IMR-90 (cell line): ENCODE data around the gene NKAIN2. TPM values are rescaled to one million over a fixed set of nuclear protein-coding genes. Genes with fewer than 3 reads are reported as not detected.

ENCODE experiments used
- ATAC-seq: fragments of 200-7000 bp; cut with Tn5 transposase; 2 replicates; pipeline ENCODE4 v1.9.1; 2020; ENCODE audit warnings: low read depth, mild to moderate bottlenecking, moderate library complexity
- BruUV-seq: library from RNA; stranded (reverse); fragments of 400-500 nt; replicated peaks from 2 replicates; lab custom pipeline; 2021; lab: Mats Ljungman, UMichigan
- CTCF ChIA-PET: fragments of 300-600 bp; formaldehyde crosslinking; extraction: SDS; loops from one replicate; lab custom pipeline; 2021; ENCODE audit warnings: antibody characterized with exemption; lab: Yijun Ruan, JAX
- POLR2A ChIA-PET: fragments of 300-600 bp; sonication (Branson Sonifier 250); formaldehyde crosslinking; loops from one replicate; lab custom pipeline; 2022; ENCODE audit warnings: antibody characterized with exemption; ENCODE audit not compliant: unreplicated experiment; lab: Charles Lee
- DNase-seq: peaks from one replicate; pipeline ENCODE4 v3.0.0; 2013
- H2AFZ ChIP-seq: replicated peaks from 2 replicates; pipeline ENCODE3; 2013; ENCODE audit warnings: low read length, mild to moderate bottlenecking; ENCODE audit not compliant: poor library complexity
- H2AK5ac ChIP-seq: 2 replicates; pipeline ENCODE4 v1.6.1; 2013; ENCODE audit warnings: low read depth, low read length, inconsistent platforms
- H2AK9ac ChIP-seq: replicated peaks from 2 replicates; pipeline ENCODE3; 2013; ENCODE audit warnings: mild to moderate bottlenecking, low read depth, low read length, moderate library complexity; ENCODE audit not compliant: poor library complexity
- H2BK120ac ChIP-seq: 2 replicates; pipeline ENCODE4 v1.6.1; 2013; ENCODE audit warnings: low read depth, low read length, inconsistent platforms
- H2BK15ac ChIP-seq: 3 replicates; pipeline ENCODE4 v1.6.1; 2013; ENCODE audit warnings: low read depth, low read length, inconsistent platforms
- H2BK20ac ChIP-seq: 2 replicates; pipeline ENCODE4 v1.6.1; 2013; ENCODE audit warnings: low read depth, mild to moderate bottlenecking, inconsistent platforms, low read length, moderate library complexity
- H2BK5ac ChIP-seq: 2 replicates; pipeline ENCODE4 v1.6.1; 2013; ENCODE audit warnings: mild to moderate bottlenecking, low read depth, low read length, inconsistent platforms; ENCODE audit not compliant: poor library complexity, severe bottlenecking
- H3K14ac ChIP-seq: replicated peaks from 2 replicates; pipeline ENCODE4 v1.6.1; 2013; ENCODE audit warnings: low read depth, low read length, inconsistent platforms
- H3K18ac ChIP-seq: 2 replicates; pipeline ENCODE4 v1.6.1; 2013; ENCODE audit warnings: low read depth, low read length, control low read depth
- H3K23ac ChIP-seq: 2 replicates; pipeline ENCODE4 v1.6.1; 2013; ENCODE audit warnings: low read depth, low read length, inconsistent platforms
- H3K27ac ChIP-seq: 2 replicates; pipeline ENCODE4 v1.5.1; 2013; ENCODE audit warnings: mild to moderate bottlenecking, control low read depth, low read length; ENCODE audit not compliant: insufficient read depth
- H3K27me3 ChIP-seq: 2 replicates; pipeline ENCODE4 v1.6.1; 2013; ENCODE audit warnings: low read length; ENCODE audit not compliant: control insufficient read depth, insufficient read depth
- H3K36me3 ChIP-seq: 2 replicates; pipeline ENCODE4 v1.6.1; 2013; ENCODE audit warnings: low read length, mixed read lengths; ENCODE audit not compliant: control insufficient read depth, insufficient read depth
- H3K4ac ChIP-seq: 2 replicates; pipeline ENCODE4 v1.6.1; 2013; ENCODE audit warnings: low read depth, low read length, inconsistent platforms
- H3K4me1 ChIP-seq: 2 replicates; pipeline ENCODE4 v1.6.1; 2013; ENCODE audit warnings: low read length, mixed read lengths; ENCODE audit not compliant: control insufficient read depth, insufficient read depth
- H3K4me2 ChIP-seq: 2 replicates; pipeline ENCODE4 v1.6.1; 2013; ENCODE audit warnings: low read depth, mild to moderate bottlenecking, control low read depth, low read length, moderate library complexity
- H3K4me3 ChIP-seq: 2 replicates; pipeline ENCODE4 v1.5.1; 2013; ENCODE audit warnings: low read depth, mild to moderate bottlenecking, control low read depth, low read length, moderate library complexity; ENCODE audit not compliant: insufficient read depth
- H3K56ac ChIP-seq: 2 replicates; pipeline ENCODE4 v1.6.1; 2013; ENCODE audit warnings: low read length, inconsistent platforms; ENCODE audit not compliant: insufficient read depth; ENCODE audit errors: extremely low read depth
- H3K79me1 ChIP-seq, 2 experiments: 2 replicates each; pipeline ENCODE4 v1.6.1; 2013; ENCODE audit warnings: low read length in 2 of 2, inconsistent platforms in 1 of 2, low read depth in 1 of 2
- H3K9ac ChIP-seq: 2 replicates; pipeline ENCODE4 v1.6.1; 2013; ENCODE audit warnings: low read depth, low read length, control low read depth
- H3K9me1 ChIP-seq: 2 replicates; pipeline ENCODE4 v1.6.1; 2013; ENCODE audit warnings: low read length, inconsistent platforms; ENCODE audit not compliant: insufficient read depth
- H3K9me3 ChIP-seq: 2 replicates; pipeline ENCODE4 v1.6.1; 2013; ENCODE audit warnings: low read length; ENCODE audit not compliant: control insufficient read depth, insufficient read depth
- H4K20me1 ChIP-seq: 2 replicates; pipeline ENCODE4 v1.6.1; 2013; ENCODE audit warnings: low read length, inconsistent platforms; ENCODE audit not compliant: insufficient read depth
- H4K5ac ChIP-seq: 2 replicates; pipeline ENCODE4 v1.6.1; 2013; ENCODE audit warnings: mild to moderate bottlenecking, low read depth, low read length, control low read depth
- H4K8ac ChIP-seq, 2 experiments: 2 replicates each; pipeline ENCODE4 v1.6.1; 2013; ENCODE audit warnings: low read depth in 2 of 2, low read length in 2 of 2, control low read depth in 1 of 2, inconsistent platforms in 1 of 2
- H4K91ac ChIP-seq: 2 replicates; pipeline ENCODE4 v1.6.1; 2013; ENCODE audit warnings: low read depth, low read length, inconsistent platforms; ENCODE audit not compliant: insufficient read depth
- BHLHE40 ChIP-seq: fragments of 150-350 bp; IDR thresholded peaks from 2 replicates; pipeline ENCODE4 v1.6.1; 2016; ENCODE audit warnings: mild to moderate bottlenecking, low read depth, low read length
- CEBPB ChIP-seq: IDR thresholded peaks from 2 replicates; pipeline ENCODE4 v1.6.1; 2012; ENCODE audit warnings: low read depth, low read length, improper control_type of control experiment
- CHD1 ChIP-seq: IDR thresholded peaks from 2 replicates; pipeline ENCODE4 v1.6.1; 2012; ENCODE audit warnings: low read depth, low read length, improper control_type of control experiment
- FOS ChIP-seq: fragments of 150-350 bp; IDR thresholded peaks from 2 replicates; pipeline ENCODE4 v1.6.1; 2016; ENCODE audit warnings: low read depth, low read length
- MAFK ChIP-seq: IDR thresholded peaks from 2 replicates; pipeline ENCODE4 v1.6.1; 2012; ENCODE audit warnings: low read depth, low read length, improper control_type of control experiment
- MAZ ChIP-seq: IDR thresholded peaks from 2 replicates; pipeline ENCODE4 v1.6.1; 2012; ENCODE audit warnings: low read depth, mild to moderate bottlenecking, low read length, improper control_type of control experiment, moderate library complexity, borderline replicate concordance
- MXI1 ChIP-seq: IDR thresholded peaks from 2 replicates; pipeline ENCODE4 v1.6.1; 2012; ENCODE audit warnings: low read depth, mild to moderate bottlenecking, low read length, moderate library complexity, borderline replicate concordance
- NFE2L2 ChIP-seq: fragments of 150-350 bp; IDR thresholded peaks from 2 replicates; pipeline ENCODE4 v1.6.1; 2016; ENCODE audit warnings: low read depth, mild to moderate bottlenecking, low read length
- POLR2A ChIP-seq: IDR thresholded peaks from 2 replicates; pipeline ENCODE4 v1.6.1; 2012; ENCODE audit warnings: mild to moderate bottlenecking, low read depth, low read length
- RAD21 ChIP-seq: IDR thresholded peaks from 2 replicates; pipeline ENCODE4 v1.6.1; 2012; ENCODE audit warnings: low read length, improper control_type of control experiment
- RCOR1 ChIP-seq: IDR thresholded peaks from 2 replicates; pipeline ENCODE4 v1.6.1; 2012; ENCODE audit warnings: mild to moderate bottlenecking, low read length, improper control_type of control experiment; ENCODE audit not compliant: insufficient replicate concordance
- RFX5 ChIP-seq: IDR thresholded peaks from 2 replicates; pipeline ENCODE4 v1.8.0; 2012; ENCODE audit warnings: low read depth, mild to moderate bottlenecking, low read length, moderate library complexity
- SMC3 ChIP-seq: fragments of 150-350 bp; IDR thresholded peaks from 2 replicates; pipeline ENCODE4 v1.6.1; 2016; ENCODE audit warnings: low read depth, mild to moderate bottlenecking, antibody characterized with exemption, low read length, moderate library complexity
- WGBS, 2 experiments: methylation state at CpG; one replicate each; pipeline versions ENCODE4 v1.1.5 to v1.1.7; 2013; ENCODE audit warnings: missing lambda C conversion rate in 2 of 2; ENCODE audit not compliant: insufficient read length in 1 of 2; ENCODE audit errors: extremely low coverage in 2 of 2; 5-methylcytosine and 5-hydroxymethylcytosine counted together
- dilution Hi-C: fragments of 300-500 bp; cut with HindIII; formaldehyde crosslinking; loops from one replicate; pipeline ENCODE4 v1.14.3; 2018; ENCODE audit warnings: low sequenced_read_pairs; ENCODE audit not compliant: unreplicated experiment
- in situ Hi-C: fragments of 300-500 bp; cut with MboI; formaldehyde crosslinking; loops from 3 replicates; pipeline ENCODE4 v1.14.3; 2019; ENCODE audit warnings: low sequenced_read_pairs, inconsistent platforms, mixed read lengths
- intact Hi-C: fragments of 100-400 bp; cut with micrococcal nuclease; formaldehyde crosslinking; loops from 2 replicates; pipeline ENCODE4 v1.10.0; 2022
- polyA plus RNA-seq, 3 experiments: library from polyadenylated mRNA; depleted of rRNA; stranded (reverse); fragments of >200 nt; gene quantifications; 2 replicates each; pipeline ENCODE4 v1.2.3, GENCODE V29; 2012; ENCODE audit warnings: low replicate concordance in 1 of 3
- total RNA-seq: library from RNA; depleted of rRNA; stranded (reverse); fragments of >200 nt; gene quantifications from 2 replicates; pipeline ENCODE4 v1.2.3, GENCODE V29; 2012
- TF ChIP-seq, protein P1 (sequence below): fragments of 150-350 bp; IDR thresholded peaks from 2 replicates; pipeline ENCODE4 v1.6.1; 2016; ENCODE audit warnings: low read depth, mild to moderate bottlenecking, low read length, moderate library complexity, borderline replicate concordance
- TF ChIP-seq, protein P2 (sequence below): fragments of 150-350 bp; IDR thresholded peaks from 2 replicates; pipeline ENCODE4 v1.6.1; 2017; ENCODE audit warnings: mild to moderate bottlenecking, antibody characterized with exemption, low read length, low read depth
- TF ChIP-seq, protein P3 (sequence below): conservative IDR thresholded peaks from 2 replicates; pipeline ENCODE4 v1.5.1; 2012; ENCODE audit warnings: mild to moderate bottlenecking, low read depth, low read length, improper control_type of control experiment

Gene NKAIN2
- total and polyA plus RNA-seq, 2 of the 4 experiments (the other 2 are of a cell fraction) = not detected

DNA sequence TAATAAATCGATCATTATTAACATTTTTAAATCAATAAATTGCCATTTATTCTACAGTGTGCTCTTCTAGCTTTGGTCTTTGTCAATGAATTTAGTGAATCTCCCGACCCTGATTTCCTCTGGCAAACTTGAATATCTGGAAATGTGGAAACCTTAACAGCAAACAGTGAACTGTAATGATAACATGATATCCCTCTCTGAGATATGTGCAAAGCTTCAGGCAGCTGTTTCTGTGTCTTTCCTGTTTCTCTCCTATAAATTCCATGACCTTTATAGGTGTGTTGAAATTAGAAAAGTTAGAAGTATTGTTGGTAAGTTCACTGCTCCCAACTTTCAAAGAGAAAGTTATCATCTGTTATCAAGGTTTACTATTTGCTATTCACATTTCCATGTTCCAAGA lies 939.8 kb downstream of the NKAIN2 start:
- BruUV-seq = no TSS peak
- Histone ChIP-seq H3K9ac (no peak overlapping the region), H3K27me3 (no peaks in the 10 kb centered on the region), H3K4me3 (no peak overlapping the region), H3K4me1 (no peaks in the 10 kb centered on the region), H4K91ac (no peak overlapping the region), H2AK5ac (no peak overlapping the region), H3K79me1 (no peaks in the 10 kb centered on the region), H4K20me1 (no peaks in the 10 kb centered on the region), H3K4me2 (no peak overlapping the region), H4K8ac (no peak overlapping the region), H2AFZ (no peak overlapping the region), H2AK9ac (no peak overlapping the region), H3K18ac (no peak overlapping the region), H2BK5ac (no peak overlapping the region), H3K23ac (no peak overlapping the region), H3K9me3 (no peaks in the 10 kb centered on the region), H3K36me3 (no peaks in the 10 kb centered on the region), H3K14ac (no peak overlapping the region), H3K27ac (no peak overlapping the region), H2BK15ac (no peak overlapping the region), H2BK120ac (no peak overlapping the region), H3K9me1 (no peaks in the 10 kb centered on the region), H3K4ac (no peak overlapping the region), H2BK20ac (no peak overlapping the region), H4K5ac (no peak overlapping the region), H3K56ac (no peak overlapping the region)
- ATAC-seq = no peak
- in situ Hi-C loops = no loop called here
- POLR2A ChIA-PET = no interaction called here
- DNase-seq = no peak
- no CpG with 5 or more reads among the region's 2 CpGs for WGBS, 2 experiments
- TF ChIP-seq NFE2L2 (no peak), MAZ (no peak), RCOR1 (no peak), MXI1 (no peak), RAD21 (no peak), FOS (no peak), CEBPB (no peak), SMC3 (no peak), BHLHE40 (no peak), CHD1 (no peak), MAFK (no peak), POLR2A (no peak), RFX5 (no peak)
- TF ChIP-seq, protein P1, sequence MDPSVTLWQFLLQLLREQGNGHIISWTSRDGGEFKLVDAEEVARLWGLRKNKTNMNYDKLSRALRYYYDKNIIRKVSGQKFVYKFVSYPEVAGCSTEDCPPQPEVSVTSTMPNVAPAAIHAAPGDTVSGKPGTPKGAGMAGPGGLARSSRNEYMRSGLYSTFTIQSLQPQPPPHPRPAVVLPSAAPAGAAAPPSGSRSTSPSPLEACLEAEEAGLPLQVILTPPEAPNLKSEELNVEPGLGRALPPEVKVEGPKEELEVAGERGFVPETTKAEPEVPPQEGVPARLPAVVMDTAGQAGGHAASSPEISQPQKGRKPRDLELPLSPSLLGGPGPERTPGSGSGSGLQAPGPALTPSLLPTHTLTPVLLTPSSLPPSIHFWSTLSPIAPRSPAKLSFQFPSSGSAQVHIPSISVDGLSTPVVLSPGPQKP = no peak
- TF ChIP-seq, protein P2, sequence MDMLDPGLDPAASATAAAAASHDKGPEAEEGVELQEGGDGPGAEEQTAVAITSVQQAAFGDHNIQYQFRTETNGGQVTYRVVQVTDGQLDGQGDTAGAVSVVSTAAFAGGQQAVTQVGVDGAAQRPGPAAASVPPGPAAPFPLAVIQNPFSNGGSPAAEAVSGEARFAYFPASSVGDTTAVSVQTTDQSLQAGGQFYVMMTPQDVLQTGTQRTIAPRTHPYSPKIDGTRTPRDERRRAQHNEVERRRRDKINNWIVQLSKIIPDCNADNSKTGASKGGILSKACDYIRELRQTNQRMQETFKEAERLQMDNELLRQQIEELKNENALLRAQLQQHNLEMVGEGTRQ = no peak
- TF ChIP-seq, protein P3, sequence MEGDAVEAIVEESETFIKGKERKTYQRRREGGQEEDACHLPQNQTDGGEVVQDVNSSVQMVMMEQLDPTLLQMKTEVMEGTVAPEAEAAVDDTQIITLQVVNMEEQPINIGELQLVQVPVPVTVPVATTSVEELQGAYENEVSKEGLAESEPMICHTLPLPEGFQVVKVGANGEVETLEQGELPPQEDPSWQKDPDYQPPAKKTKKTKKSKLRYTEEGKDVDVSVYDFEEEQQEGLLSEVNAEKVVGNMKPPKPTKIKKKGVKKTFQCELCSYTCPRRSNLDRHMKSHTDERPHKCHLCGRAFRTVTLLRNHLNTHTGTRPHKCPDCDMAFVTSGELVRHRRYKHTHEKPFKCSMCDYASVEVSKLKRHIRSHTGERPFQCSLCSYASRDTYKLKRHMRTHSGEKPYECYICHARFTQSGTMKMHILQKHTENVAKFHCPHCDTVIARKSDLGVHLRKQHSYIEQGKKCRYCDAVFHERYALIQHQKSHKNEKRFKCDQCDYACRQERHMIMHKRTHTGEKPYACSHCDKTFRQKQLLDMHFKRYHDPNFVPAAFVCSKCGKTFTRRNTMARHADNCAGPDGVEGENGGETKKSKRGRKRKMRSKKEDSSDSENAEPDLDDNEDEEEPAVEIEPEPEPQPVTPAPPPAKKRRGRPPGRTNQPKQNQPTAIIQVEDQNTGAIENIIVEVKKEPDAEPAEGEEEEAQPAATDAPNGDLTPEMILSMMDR = no peak
- CTCF ChIA-PET = no interaction called here
- dilution Hi-C loops = no loop called here
- intact Hi-C loops = no loop called here
